Liver (tissue), 3 donors: Measurements from ENCODE around the gene MICAL3.

ENCODE experiments used
- EGR1 ChIP-seq, 2 donors: IDR thresholded peaks; 2 replicates each; pipeline ENCODE4 v1.6.1; 2016 to 2018; ENCODE audit warnings: antibody characterized with exemption in 2 of 2, low read depth in 2 of 2
- GABPA ChIP-seq, 2 donors: IDR thresholded peaks in 1 of 2; conservative IDR thresholded peaks in 1 of 2; 2 replicates each; pipeline ENCODE4 v1.6.1; 2016; ENCODE audit warnings: antibody characterized with exemption in 2 of 2, mild to moderate bottlenecking in 1 of 2, moderate library complexity in 1 of 2
- SP1 ChIP-seq: IDR thresholded peaks from 2 replicates; pipeline ENCODE4 v1.6.1; 2018; ENCODE audit warnings: antibody characterized with exemption, mild to moderate bottlenecking
- TAF1 ChIP-seq: conservative IDR thresholded peaks from 2 replicates; pipeline ENCODE4 v1.6.1; 2016; ENCODE audit warnings: antibody characterized with exemption, mild to moderate bottlenecking
- YY1 ChIP-seq: IDR thresholded peaks from 2 replicates; pipeline ENCODE4 v1.6.1; 2016; ENCODE audit warnings: antibody characterized with exemption, mild to moderate bottlenecking
- TF ChIP-seq, protein P1 (sequence below): fragments of 150-350 bp; IDR thresholded peaks from 2 replicates; pipeline ENCODE4 v1.5.1; 2017; ENCODE audit warnings: improper control_type of control experiment, low read depth, low read length; ENCODE audit not compliant: missing input control
- TF ChIP-seq, protein P2 (sequence below): IDR thresholded peaks from 2 replicates; pipeline ENCODE4 v1.6.1; 2016; ENCODE audit warnings: antibody characterized with exemption
- TF ChIP-seq, protein P3 (sequence below): IDR thresholded peaks from 2 replicates; pipeline ENCODE4 v1.6.1; 2016; ENCODE audit warnings: antibody characterized with exemption
- donor health status: healthy.
- donor health status: healthy.

DNA sequence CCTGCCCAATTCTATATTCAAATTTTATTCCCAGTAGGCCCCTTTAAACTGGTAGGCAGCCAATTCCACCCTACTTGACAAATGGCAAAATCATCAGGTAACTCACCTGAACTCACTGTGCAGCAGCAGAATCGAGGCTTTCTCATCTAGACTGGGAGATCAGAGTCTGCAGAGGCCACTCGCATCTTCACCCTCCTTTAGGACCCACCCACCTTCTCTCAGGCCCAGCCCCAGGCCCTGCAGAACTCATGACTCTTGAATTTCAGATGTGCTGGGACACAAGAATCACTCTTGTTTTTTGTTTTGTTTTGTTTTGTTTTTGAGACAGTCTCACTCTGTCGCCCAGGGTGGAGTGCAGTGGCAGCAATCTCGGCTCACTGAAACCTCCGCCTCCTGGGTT lies 38.8 kb downstream of the MICAL3 start:
- TF ChIP-seq, protein P1, sequence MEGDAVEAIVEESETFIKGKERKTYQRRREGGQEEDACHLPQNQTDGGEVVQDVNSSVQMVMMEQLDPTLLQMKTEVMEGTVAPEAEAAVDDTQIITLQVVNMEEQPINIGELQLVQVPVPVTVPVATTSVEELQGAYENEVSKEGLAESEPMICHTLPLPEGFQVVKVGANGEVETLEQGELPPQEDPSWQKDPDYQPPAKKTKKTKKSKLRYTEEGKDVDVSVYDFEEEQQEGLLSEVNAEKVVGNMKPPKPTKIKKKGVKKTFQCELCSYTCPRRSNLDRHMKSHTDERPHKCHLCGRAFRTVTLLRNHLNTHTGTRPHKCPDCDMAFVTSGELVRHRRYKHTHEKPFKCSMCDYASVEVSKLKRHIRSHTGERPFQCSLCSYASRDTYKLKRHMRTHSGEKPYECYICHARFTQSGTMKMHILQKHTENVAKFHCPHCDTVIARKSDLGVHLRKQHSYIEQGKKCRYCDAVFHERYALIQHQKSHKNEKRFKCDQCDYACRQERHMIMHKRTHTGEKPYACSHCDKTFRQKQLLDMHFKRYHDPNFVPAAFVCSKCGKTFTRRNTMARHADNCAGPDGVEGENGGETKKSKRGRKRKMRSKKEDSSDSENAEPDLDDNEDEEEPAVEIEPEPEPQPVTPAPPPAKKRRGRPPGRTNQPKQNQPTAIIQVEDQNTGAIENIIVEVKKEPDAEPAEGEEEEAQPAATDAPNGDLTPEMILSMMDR, result no peak
- TF ChIP-seq GABPA (IDR thresholded peaks at IDR 0.05 in 1 of 2, conservative IDR thresholded peaks at IDR 0.05 in 1 of 2) (no peak), TAF1 (no peak), EGR1 (IDR thresholded peaks at IDR 0.05; ENCODE audit: low read depth in 2 of 2) (no peak), YY1 (no peak), SP1 (no peak)
- TF ChIP-seq, protein P2, sequence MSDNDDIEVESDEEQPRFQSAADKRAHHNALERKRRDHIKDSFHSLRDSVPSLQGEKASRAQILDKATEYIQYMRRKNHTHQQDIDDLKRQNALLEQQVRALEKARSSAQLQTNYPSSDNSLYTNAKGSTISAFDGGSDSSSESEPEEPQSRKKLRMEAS, result no peak
- TF ChIP-seq, protein P3, sequence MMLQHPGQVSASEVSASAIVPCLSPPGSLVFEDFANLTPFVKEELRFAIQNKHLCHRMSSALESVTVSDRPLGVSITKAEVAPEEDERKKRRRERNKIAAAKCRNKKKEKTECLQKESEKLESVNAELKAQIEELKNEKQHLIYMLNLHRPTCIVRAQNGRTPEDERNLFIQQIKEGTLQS, result no peak
